Osteoblast (primary cell): ENCODE measurements around the gene FUCA1. TPM values are rescaled to one million over a fixed set of nuclear protein-coding genes. Genes with fewer than 3 reads are reported as not detected.

Experiments used
- DNase-seq: peaks from one replicate; pipeline ENCODE4 v3.0.0; 2011; ENCODE audit warnings: low spot score, mixed read lengths; ENCODE audit not compliant: insufficient read length; ENCODE audit errors: missing footprints
- H2AFZ ChIP-seq: 2 replicates; pipeline ENCODE4 v1.6.0; 2011; ENCODE audit warnings: mild to moderate bottlenecking, low read length
- H3K27ac ChIP-seq: 2 replicates; pipeline ENCODE4 v1.5.1; 2011; ENCODE audit warnings: mild to moderate bottlenecking, low read depth, low read length, moderate library complexity
- H3K27me3 ChIP-seq: 2 replicates; pipeline ENCODE4 v1.6.0; 2012; ENCODE audit warnings: mild to moderate bottlenecking, control low read depth, inconsistent platforms, low read length, moderate library complexity; ENCODE audit not compliant: insufficient read depth
- H3K36me3 ChIP-seq: 2 replicates; pipeline ENCODE4 v1.5.1; 2011; ENCODE audit warnings: mild to moderate bottlenecking, low read length, control low read depth, moderate library complexity; ENCODE audit not compliant: insufficient read depth
- H3K4me1 ChIP-seq: 2 replicates; pipeline ENCODE4 v1.5.1; 2011; ENCODE audit warnings: mild to moderate bottlenecking, low read length, control low read depth, moderate library complexity; ENCODE audit not compliant: insufficient read depth
- H3K4me2 ChIP-seq: 2 replicates; pipeline ENCODE4 v1.6.0; 2011; ENCODE audit warnings: mild to moderate bottlenecking, low read length; ENCODE audit not compliant: insufficient read depth
- H3K4me3 ChIP-seq: fragments of 200-600 bp; sonication (generic); 3 replicates; pipeline ENCODE4 v1.5.1; 2012; ENCODE audit warnings: mild to moderate bottlenecking, low read length, inconsistent platforms; ENCODE audit not compliant: insufficient read depth
- H3K79me2 ChIP-seq: 2 replicates; pipeline ENCODE4 v1.6.0; 2012; ENCODE audit warnings: mild to moderate bottlenecking, low read length, control low read depth, inconsistent platforms; ENCODE audit not compliant: insufficient read depth
- H3K9me3 ChIP-seq: 2 replicates; pipeline ENCODE4 v1.5.1; 2011; ENCODE audit warnings: low read depth, low read length, control low read depth
- H4K20me1 ChIP-seq: 2 replicates; pipeline ENCODE4 v1.6.0; 2012; ENCODE audit warnings: mild to moderate bottlenecking, low read length, control low read depth; ENCODE audit not compliant: insufficient read depth
- CTCF ChIP-seq: IDR thresholded peaks from 2 replicates; pipeline ENCODE4 v1.5.1; 2011; ENCODE audit warnings: mild to moderate bottlenecking, low read depth, low read length, moderate library complexity; ENCODE audit errors: extremely low read depth
- total RNA-seq: library from RNA; depleted of rRNA; stranded (reverse); fragments of >200 nt; gene quantifications from 2 replicates; pipeline ENCODE4 v1.2.3, GENCODE V29; 2012

Gene FUCA1
- total RNA-seq, 1 donor, result 34.7 TPM

GRCh38 chr1:23807453-23807852 lies 60.6 kb downstream of the FUCA1 start:
- H3K4me1 ChIP-seq, result no peaks in the 10 kb centered on the region
- H3K9me3 ChIP-seq, result no peaks in the 10 kb centered on the region
- no peak overlapping the region for H3K27ac ChIP-seq
- no peak overlapping the region for H3K4me3 ChIP-seq
- H3K27me3 ChIP-seq, result no peaks in the 10 kb centered on the region
- H3K36me3 ChIP-seq, result peaks cover 21% of the 10 kb centered on the region
- no peak overlapping the region for H3K4me2 ChIP-seq
- H3K79me2 ChIP-seq, result no peaks in the 10 kb centered on the region
- TF ChIP-seq CTCF, result no peak
- H2AFZ ChIP-seq, result no peak overlapping the region
- H4K20me1 ChIP-seq, result no peaks in the 10 kb centered on the region
- DNase-seq, result peak; percentile 62

GRCh38 chr1:23806280-23806679 lies 61.8 kb downstream of the FUCA1 start:
- no peak for TF ChIP-seq CTCF
- peak; percentile 61 for DNase-seq
- H3K79me2 ChIP-seq, result no peaks in the 10 kb centered on the region
- H4K20me1 ChIP-seq, result no peaks in the 10 kb centered on the region
- no peak overlapping the region for H2AFZ ChIP-seq
- peaks cover 17% of the 10 kb centered on the region for H3K36me3 ChIP-seq
- H3K4me2 ChIP-seq, result no peak overlapping the region
- no peak overlapping the region for H3K27ac ChIP-seq
- no peaks in the 10 kb centered on the region for H3K9me3 ChIP-seq
- no peak overlapping the region for H3K4me3 ChIP-seq
- H3K4me1 ChIP-seq, result peaks cover 3% of the 10 kb centered on the region
- H3K27me3 ChIP-seq, result no peaks in the 10 kb centered on the region

GRCh38 chr1:23805025-23805424 lies 63.1 kb downstream of the FUCA1 start:
- no peak overlapping the region for H3K4me3 ChIP-seq
- no peak for TF ChIP-seq CTCF
- H3K27ac ChIP-seq, result no peak overlapping the region
- H3K79me2 ChIP-seq, result no peaks in the 10 kb centered on the region
- H3K9me3 ChIP-seq, result no peaks in the 10 kb centered on the region
- no peak for DNase-seq
- no peak overlapping the region for H3K4me2 ChIP-seq
- H2AFZ ChIP-seq, result no peak overlapping the region
- H4K20me1 ChIP-seq, result no peaks in the 10 kb centered on the region
- H3K27me3 ChIP-seq, result no peaks in the 10 kb centered on the region
- peaks cover 6% of the 10 kb centered on the region for H3K4me1 ChIP-seq
- peaks cover 17% of the 10 kb centered on the region for H3K36me3 ChIP-seq

- Histone ChIP-seq H3K4me3 (no peak overlapping the region), H3K4me2 (no peak overlapping the region), H3K27me3 (no peaks in the 10 kb centered on the region), H3K9me3 (no peaks in the 10 kb centered on the region), H3K36me3 (peaks cover 17% of the 10 kb centered on the region), H4K20me1 (no peaks in the 10 kb centered on the region), H3K4me1 (peaks cover 11% of the 10 kb centered on the region), H2AFZ (no peak overlapping the region), H3K79me2 (no peaks in the 10 kb centered on the region), H3K27ac (no peak overlapping the region)
- TF ChIP-seq CTCF, result peak; percentile 27
- peak; percentile 60 for DNase-seq
Observed at GRCh38 chr1:23804183-23804835, 63.8 kb downstream of the FUCA1 start.
